SK-N-SH (cell line): ENCODE data around the gene TMEM87B. TPM values are rescaled to one million over a fixed set of nuclear protein-coding genes. Genes with fewer than 3 reads are reported as not detected.

Experiments used
- CTCF ChIA-PET: fragments of 300-600, 350-600 bp; formaldehyde crosslinking; extraction: SDS; loops from one replicate; lab custom pipeline; 2021; lab: Yijun Ruan, JAX
- POLR2A ChIA-PET: fragments of 350-600 bp; sonication (Branson Sonifier 250); formaldehyde crosslinking; extraction: SDS; loops from one replicate; lab custom pipeline; 2020; ENCODE audit warnings: antibody characterized with exemption, inconsistent platforms; lab: Yijun Ruan, JAX
- DNase-seq: peaks from one replicate; pipeline ENCODE4 v3.0.0; 2012
- H2AFZ ChIP-seq: fragments of 200-600 bp; sonication (generic); 2 replicates; pipeline ENCODE4 v1.8.1; 2016; ENCODE audit warnings: antibody characterized with exemption, mild to moderate bottlenecking, low read depth
- H3F3A ChIP-seq: fragments of 200-600 bp; sonication (generic); replicated peaks from 2 replicates; pipeline ENCODE3; 2016; ENCODE audit warnings: antibody characterized with exemption, mild to moderate bottlenecking; ENCODE audit not compliant: insufficient read depth
- H3K27ac ChIP-seq, 2 experiments: fragments of 200-500 bp in 1 of 2; fragments of 200-600 bp in 1 of 2; sonication (Bioruptor generic) in 1 of 2; sonication (generic), shearing (Covaris generic) in 1 of 2; 2 replicates each; pipeline versions ENCODE4 v1.5.1 to v1.6.1; 2014 to 2016; ENCODE audit warnings: low read depth in 2 of 2, inconsistent platforms in 1 of 2, low read length in 1 of 2, mild to moderate bottlenecking in 1 of 2, mixed read lengths in 1 of 2
- H3K27me3 ChIP-seq: fragments of 200-600 bp; sonication (generic), shearing (Covaris generic); 2 replicates; pipeline ENCODE4 v1.6.1; 2016; ENCODE audit warnings: mixed run types; ENCODE audit not compliant: insufficient read depth
- H3K36me3 ChIP-seq, 2 experiments: fragments of 200-500 bp in 1 of 2; fragments of 200-600 bp in 1 of 2; sonication (Bioruptor generic) in 1 of 2; sonication (generic) in 1 of 2; replicated peaks in 1 of 2; 2 replicates each; pipeline versions ENCODE3 to v1.5.1; 2014 to 2016; ENCODE audit warnings: low read length in 1 of 2, mild to moderate bottlenecking in 1 of 2; ENCODE audit not compliant: insufficient read depth in 2 of 2, control insufficient read depth in 1 of 2
- H3K4me1 ChIP-seq, 2 experiments: fragments of 200-500 bp in 1 of 2; fragments of 200-600 bp in 1 of 2; sonication (Bioruptor generic) in 1 of 2; sonication (generic), shearing (Covaris generic) in 1 of 2; 2 replicates each; pipeline versions ENCODE4 v1.5.1 to v1.6.1; 2014 to 2016; ENCODE audit warnings: low read depth in 1 of 2, low read length in 1 of 2, mixed run types in 1 of 2; ENCODE audit not compliant: insufficient read depth in 2 of 2, control insufficient read depth in 1 of 2
- H3K4me2 ChIP-seq: fragments of 200-600 bp; sonication (generic), shearing (Covaris generic); 2 replicates; pipeline ENCODE4 v1.6.1; 2017; ENCODE audit warnings: mixed run types
- H3K4me3 ChIP-seq, 2 experiments: fragments of 200-500 bp in 1 of 2; fragments of 200-600 bp in 1 of 2; sonication (Bioruptor generic) in 1 of 2; sonication (generic), shearing (Covaris generic) in 1 of 2; 2 replicates each; pipeline versions ENCODE4 v1.5.1 to v1.8.1; 2014 to 2016; ENCODE audit warnings: low read depth in 2 of 2, inconsistent platforms in 1 of 2, low read length in 1 of 2, mild to moderate bottlenecking in 1 of 2, mixed read lengths in 1 of 2, moderate library complexity in 1 of 2
- H3K79me2 ChIP-seq: fragments of 200-600 bp; sonication (generic); 2 replicates; pipeline ENCODE4 v1.8.1; 2017; ENCODE audit warnings: mild to moderate bottlenecking; ENCODE audit not compliant: insufficient read depth
- H3K9ac ChIP-seq: fragments of 200-600 bp; sonication (generic); 2 replicates; pipeline ENCODE4 v1.6.1; 2017; ENCODE audit warnings: mixed run types
- H3K9me2 ChIP-seq: fragments of 200-600 bp; sonication (generic); 2 replicates; pipeline ENCODE4 v1.6.1; 2017; ENCODE audit warnings: mixed run types
- H3K9me3 ChIP-seq: fragments of 200-600 bp; sonication (generic); 2 replicates; pipeline ENCODE4 v1.6.1; 2017; ENCODE audit warnings: mixed run types, mild to moderate bottlenecking, moderate library complexity
- H4K20me1 ChIP-seq: fragments of 200-600 bp; sonication (generic); 2 replicates; pipeline ENCODE4 v1.6.1; 2017; ENCODE audit warnings: mild to moderate bottlenecking, mixed run types; ENCODE audit not compliant: insufficient read depth
- FOSL2 ChIP-seq: IDR thresholded peaks from 2 replicates; pipeline ENCODE4 v1.4.0; 2012; ENCODE audit warnings: low read depth, mild to moderate bottlenecking, moderate library complexity, borderline replicate concordance
- FOXJ3 ChIP-seq: sonication (generic); formaldehyde crosslinking; IDR thresholded peaks from 2 replicates; pipeline ENCODE4 v1.5.1; 2020; ENCODE audit warnings: mild to moderate bottlenecking, missing genetic modification reagents
- GABPA ChIP-seq: IDR thresholded peaks from 2 replicates; pipeline ENCODE4 v1.4.0; 2012; ENCODE audit warnings: low read depth, mild to moderate bottlenecking
- GATA2 ChIP-seq: sonication (generic); formaldehyde crosslinking; IDR thresholded peaks from 2 replicates; pipeline ENCODE4 v1.5.0; 2020; ENCODE audit warnings: mild to moderate bottlenecking, missing genetic modification reagents
- IRF3 ChIP-seq: fragments of 150-350 bp; IDR thresholded peaks from 2 replicates; pipeline ENCODE4 v1.6.1; 2016; ENCODE audit warnings: mild to moderate bottlenecking, low read depth, low read length
- JUND ChIP-seq: IDR thresholded peaks from 2 replicates; pipeline ENCODE4 v1.4.0; 2012
- MXI1 ChIP-seq: IDR thresholded peaks from 2 replicates; pipeline ENCODE4 v1.6.1; 2012; ENCODE audit warnings: mild to moderate bottlenecking, low read depth, low read length, improper control_type of control experiment
- POLR2AphosphoS5 ChIP-seq: IDR thresholded peaks from 2 replicates; pipeline ENCODE4 v1.6.1; 2012; ENCODE audit warnings: low read depth, low read length
- RAD21 ChIP-seq: IDR thresholded peaks from 2 replicates; pipeline ENCODE4 v1.6.1; 2012; ENCODE audit warnings: mild to moderate bottlenecking, low read length
- RCOR1 ChIP-seq: fragments of 150-350 bp; IDR thresholded peaks from 2 replicates; pipeline ENCODE4 v1.6.1; 2017; ENCODE audit warnings: antibody characterized with exemption, low read length
- RXRA ChIP-seq: IDR thresholded peaks from 2 replicates; pipeline ENCODE4 v1.4.0; 2012; ENCODE audit warnings: low read depth, mild to moderate bottlenecking, borderline replicate concordance
- SMC3 ChIP-seq: IDR thresholded peaks from 2 replicates; pipeline ENCODE4 v1.6.1; 2012; ENCODE audit warnings: low read depth, low read length, improper control_type of control experiment
- TAF1 ChIP-seq: IDR thresholded peaks from 2 replicates; pipeline ENCODE4 v1.6.1; 2012; ENCODE audit warnings: low read depth, mild to moderate bottlenecking, low read length, moderate library complexity, borderline replicate concordance
- TCF12 ChIP-seq: IDR thresholded peaks from 2 replicates; pipeline ENCODE4 v1.4.0; 2012
- USF1 ChIP-seq: IDR thresholded peaks from 2 replicates; pipeline ENCODE4 v1.4.0; 2012; ENCODE audit warnings: low read depth, borderline replicate concordance
- YY1 ChIP-seq: IDR thresholded peaks from 2 replicates; pipeline ENCODE4 v1.4.0; 2012; ENCODE audit warnings: low read depth, mild to moderate bottlenecking
- ZBTB33 ChIP-seq: IDR thresholded peaks from 2 replicates; pipeline ENCODE4 v1.4.0; 2012; ENCODE audit warnings: low read depth, borderline replicate concordance
- WGBS: methylation state at CpG from one replicate; pipeline ENCODE4 v1.1.6; 2017; ENCODE audit warnings: low lambda C conversion rate; 5-methylcytosine and 5-hydroxymethylcytosine counted together
- polyA plus RNA-seq, 3 experiments: library from polyadenylated mRNA; depleted of rRNA; stranded (reverse); fragments of >200 nt; gene quantifications; 2 replicates each; pipeline ENCODE4 v1.2.3, GENCODE V29; 2012
- TF ChIP-seq, protein P1 (sequence below): IDR thresholded peaks from 2 replicates; pipeline ENCODE4 v1.4.0; 2012; ENCODE audit warnings: low read depth
- TF ChIP-seq, protein P2 (sequence below): IDR thresholded peaks from 2 replicates; pipeline ENCODE4 v1.6.1; 2012; ENCODE audit warnings: mild to moderate bottlenecking, low read depth, low read length, moderate library complexity
- TF ChIP-seq, protein P3 (sequence below): fragments of 200-600 bp; sonication (generic); IDR thresholded peaks from 2 replicates; pipeline ENCODE4 v1.6.1; 2017; ENCODE audit warnings: antibody characterized with exemption, mild to moderate bottlenecking, moderate library complexity

The TMEM87B gene
- polyA plus RNA-seq, 1 of the 3 experiments (the other 2 are of a cell fraction): 7.9 TPM

DNA sequence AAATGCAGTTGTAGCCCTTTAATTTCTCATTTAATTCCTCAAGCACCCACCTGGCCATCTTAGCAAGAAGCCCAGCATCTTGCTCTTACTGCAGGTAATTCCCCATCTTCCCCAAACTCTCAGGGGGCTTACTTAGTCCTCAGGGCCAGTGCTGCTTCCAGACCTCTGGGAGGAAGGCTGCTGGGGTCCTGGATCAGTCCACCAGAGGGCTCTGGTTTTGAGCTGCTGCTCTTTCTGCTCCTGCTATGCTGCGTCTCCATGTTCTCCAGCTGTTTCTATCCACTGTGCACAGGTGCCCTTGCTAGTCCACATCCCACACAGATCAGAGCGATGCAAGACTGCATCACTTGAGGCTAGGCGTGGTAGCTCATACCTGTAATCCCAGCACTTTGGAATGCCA is 34.5 kb upstream of the TMEM87B start:
- peak; percentile 25 for DNase-seq
- no peaks in the 10 kb centered on the region for H4K20me1 ChIP-seq
- no peaks in the 10 kb centered on the region for H3K79me2 ChIP-seq
- no peak overlapping the region for H2AFZ ChIP-seq
- H3K4me1 ChIP-seq: peaks cover 0 to 6% of the 10 kb centered on the region in 2 experiments; a peak in 2 of 4 replicates
- WGBS: 100% methylated on average over 3 of the region's 3 CpGs
- ChIA-PET POLR2A (no interaction called here), CTCF (interaction anchor here (1.0 to 1.7 kb wide), 3 partner anchors 11 to 121 kb away, joined by 3 to 6 read pairs (median 4); no protein-coding TSS in a partner anchor)
- no peaks in the 10 kb centered on the region for H3K27me3 ChIP-seq
- no peaks in the 10 kb centered on the region for H3K36me3 ChIP-seq
- no peak overlapping the region for H3K4me2 ChIP-seq
- no peaks in the 10 kb centered on the region for H3K9me2 ChIP-seq
- TF ChIP-seq RAD21: no peak
- no peak for TF ChIP-seq GATA2 (CRISPR knock-in tag)
- TF ChIP-seq, protein P1, sequence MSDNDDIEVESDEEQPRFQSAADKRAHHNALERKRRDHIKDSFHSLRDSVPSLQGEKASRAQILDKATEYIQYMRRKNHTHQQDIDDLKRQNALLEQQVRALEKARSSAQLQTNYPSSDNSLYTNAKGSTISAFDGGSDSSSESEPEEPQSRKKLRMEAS: no peak
- no peak for TF ChIP-seq GABPA
- TF ChIP-seq, protein P2, sequence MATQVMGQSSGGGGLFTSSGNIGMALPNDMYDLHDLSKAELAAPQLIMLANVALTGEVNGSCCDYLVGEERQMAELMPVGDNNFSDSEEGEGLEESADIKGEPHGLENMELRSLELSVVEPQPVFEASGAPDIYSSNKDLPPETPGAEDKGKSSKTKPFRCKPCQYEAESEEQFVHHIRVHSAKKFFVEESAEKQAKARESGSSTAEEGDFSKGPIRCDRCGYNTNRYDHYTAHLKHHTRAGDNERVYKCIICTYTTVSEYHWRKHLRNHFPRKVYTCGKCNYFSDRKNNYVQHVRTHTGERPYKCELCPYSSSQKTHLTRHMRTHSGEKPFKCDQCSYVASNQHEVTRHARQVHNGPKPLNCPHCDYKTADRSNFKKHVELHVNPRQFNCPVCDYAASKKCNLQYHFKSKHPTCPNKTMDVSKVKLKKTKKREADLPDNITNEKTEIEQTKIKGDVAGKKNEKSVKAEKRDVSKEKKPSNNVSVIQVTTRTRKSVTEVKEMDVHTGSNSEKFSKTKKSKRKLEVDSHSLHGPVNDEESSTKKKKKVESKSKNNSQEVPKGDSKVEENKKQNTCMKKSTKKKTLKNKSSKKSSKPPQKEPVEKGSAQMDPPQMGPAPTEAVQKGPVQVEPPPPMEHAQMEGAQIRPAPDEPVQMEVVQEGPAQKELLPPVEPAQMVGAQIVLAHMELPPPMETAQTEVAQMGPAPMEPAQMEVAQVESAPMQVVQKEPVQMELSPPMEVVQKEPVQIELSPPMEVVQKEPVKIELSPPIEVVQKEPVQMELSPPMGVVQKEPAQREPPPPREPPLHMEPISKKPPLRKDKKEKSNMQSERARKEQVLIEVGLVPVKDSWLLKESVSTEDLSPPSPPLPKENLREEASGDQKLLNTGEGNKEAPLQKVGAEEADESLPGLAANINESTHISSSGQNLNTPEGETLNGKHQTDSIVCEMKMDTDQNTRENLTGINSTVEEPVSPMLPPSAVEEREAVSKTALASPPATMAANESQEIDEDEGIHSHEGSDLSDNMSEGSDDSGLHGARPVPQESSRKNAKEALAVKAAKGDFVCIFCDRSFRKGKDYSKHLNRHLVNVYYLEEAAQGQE: no peak
- no peak for TF ChIP-seq POLR2AphosphoS5
- TF ChIP-seq ZBTB33: no peak
- no peak for TF ChIP-seq TCF12
- TF ChIP-seq SMC3: no peak
- TF ChIP-seq, protein P3, sequence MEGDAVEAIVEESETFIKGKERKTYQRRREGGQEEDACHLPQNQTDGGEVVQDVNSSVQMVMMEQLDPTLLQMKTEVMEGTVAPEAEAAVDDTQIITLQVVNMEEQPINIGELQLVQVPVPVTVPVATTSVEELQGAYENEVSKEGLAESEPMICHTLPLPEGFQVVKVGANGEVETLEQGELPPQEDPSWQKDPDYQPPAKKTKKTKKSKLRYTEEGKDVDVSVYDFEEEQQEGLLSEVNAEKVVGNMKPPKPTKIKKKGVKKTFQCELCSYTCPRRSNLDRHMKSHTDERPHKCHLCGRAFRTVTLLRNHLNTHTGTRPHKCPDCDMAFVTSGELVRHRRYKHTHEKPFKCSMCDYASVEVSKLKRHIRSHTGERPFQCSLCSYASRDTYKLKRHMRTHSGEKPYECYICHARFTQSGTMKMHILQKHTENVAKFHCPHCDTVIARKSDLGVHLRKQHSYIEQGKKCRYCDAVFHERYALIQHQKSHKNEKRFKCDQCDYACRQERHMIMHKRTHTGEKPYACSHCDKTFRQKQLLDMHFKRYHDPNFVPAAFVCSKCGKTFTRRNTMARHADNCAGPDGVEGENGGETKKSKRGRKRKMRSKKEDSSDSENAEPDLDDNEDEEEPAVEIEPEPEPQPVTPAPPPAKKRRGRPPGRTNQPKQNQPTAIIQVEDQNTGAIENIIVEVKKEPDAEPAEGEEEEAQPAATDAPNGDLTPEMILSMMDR: no peak
- no peak for TF ChIP-seq IRF3
- TF ChIP-seq YY1: no peak
- TF ChIP-seq FOSL2: no peak
- TF ChIP-seq TAF1: no peak
- no peak for TF ChIP-seq JUND
- TF ChIP-seq RXRA: no peak
- no peak for TF ChIP-seq MXI1
- TF ChIP-seq FOXJ3 (CRISPR knock-in tag): no peak
- TF ChIP-seq RCOR1: no peak
- no peak for TF ChIP-seq USF1
- no peak overlapping the region for H3K27ac ChIP-seq
- no peak overlapping the region for H3K4me3 ChIP-seq
- H3K9ac ChIP-seq: no peak overlapping the region
- no peaks in the 10 kb centered on the region for H3F3A ChIP-seq
- H3K9me3 ChIP-seq: no peaks in the 10 kb centered on the region
